ENCODE results near the gene OR52N2.
A peak's percentile ranks its signal among the peaks of the same experiment; 100 is the strongest.

Gene OR52N2

GRCh38 chr11:5808500-5809121 lies at the start of gene OR52N2:
OR52N2 (plus strand) TSS chr11:5808924; CDS start chr11:5820336, 11,412 bp downstream.
- DNase-seq (ENCODE audit: low read depth): peak; percentile 57

- no peak for DNase-seq (ENCODE audit: low read depth)
These were observed 41.7 kb upstream of the OR52N2 start for GRCh38 chr11:5767056-5767455.

- no peak for DNase-seq (ENCODE audit: low read depth)
These were observed 25.5 kb upstream of the OR52N2 start, which contains the start of gene OR52N5 for GRCh38 chr11:5783255-5783654. OR52N5 (minus strand) TSS chr11:5783355; CDS start chr11:5778634, 4,721 bp downstream.

GRCh38 chr11:5791165-5791564 lies 17.6 kb upstream of the OR52N2 start, which contains the start of gene OR52N1:
OR52N1 (minus strand) TSS chr11:5791265; CDS start chr11:5788816, 2,449 bp downstream.
- no peak for DNase-seq (ENCODE audit: low read depth)

- DNase-seq (ENCODE audit: low read depth): peak; percentile 7
These were observed 12.2 kb upstream of the OR52N2 start for GRCh38 chr11:5796541-5796940.

GRCh38 chr11:5803982-5804381 lies 4.7 kb upstream of the OR52N2 start:
- DNase-seq (ENCODE audit: low read depth): no peak

GRCh38 chr11:5807580-5807979 lies 1.1 kb upstream of the OR52N2 start:
- DNase-seq (ENCODE audit: low read depth): no peak

GRCh38 chr11:5809122-5809519 lies 397 bp downstream of the OR52N2 start:
- DNase-seq (ENCODE audit: low read depth): peak; percentile 2

GRCh38 chr11:5809905-5810795 lies 1.4 kb downstream of the OR52N2 start:
- DNase-seq (ENCODE audit: low read depth): no peak

- DNase-seq (ENCODE audit: low read depth): no peak
These were observed 6.8 kb downstream of the OR52N2 start for GRCh38 chr11:5815534-5815933.

- no peak for DNase-seq (ENCODE audit: low read depth)
These were observed 9.6 kb downstream of the OR52N2 start for GRCh38 chr11:5818245-5818886.

GRCh38 chr11:5831196-5831829 lies 22.6 kb downstream of the OR52N2 start:
- DNase-seq (ENCODE audit: low read depth): no peak

GRCh38 chr11:5833446-5833845 lies 24.7 kb downstream of the OR52N2 start:
- DNase-seq (ENCODE audit: low read depth): no peak

GRCh38 chr11:5837695-5838094 lies 29.0 kb downstream of the OR52N2 start:
- DNase-seq (ENCODE audit: low read depth): no peak

- DNase-seq (ENCODE audit: low read depth): no peak
These were observed 33.1 kb downstream of the OR52N2 start, which contains the start of gene OR52E6 for GRCh38 chr11:5841797-5842196. OR52E6 (minus strand) TSS chr11:5841897; CDS start chr11:5841897, 0 bp downstream.

GRCh38 chr11:5846701-5847100 lies 38.0 kb downstream of the OR52N2 start:
- no peak for DNase-seq (ENCODE audit: low read depth)

GRCh38 chr11:5847711-5848110 lies 39.0 kb downstream of the OR52N2 start:
- DNase-seq (ENCODE audit: low read depth): no peak

- DNase-seq (ENCODE audit: low read depth): peak; percentile 1
These were observed 42.3 kb downstream of the OR52N2 start for GRCh38 chr11:5851002-5851401.

- no peak for DNase-seq (ENCODE audit: low read depth)
These were observed 48.9 kb downstream of the OR52N2 start, which contains the start of gene OR52E8 for GRCh38 chr11:5857590-5857989. OR52E8 (minus strand) TSS chr11:5857690; CDS start chr11:5857690, 0 bp downstream.

GRCh38 chr11:5865826-5866225 lies 57.1 kb downstream of the OR52N2 start:
- DNase-seq (ENCODE audit: low read depth): no peak

Measured in amniotic epithelial cell (primary cell).